K562 (cell line): ENCODE measurements around the gene PACS1.

Experiments used
- HDAC6 ChIP-seq: IDR thresholded peaks from 2 replicates; pipeline ENCODE4 v1.6.1; 2012; ENCODE audit warnings: low read depth, mild to moderate bottlenecking, control low read depth, inconsistent platforms, low read length, moderate library complexity
- JUN ChIP-seq, 2 experiments: sonication (generic) in 1 of 2; formaldehyde crosslinking in 1 of 2; IDR thresholded peaks; 2 replicates each; pipeline versions ENCODE4 v1.6.1 to v1.8.0; 2012 to 2022; ENCODE audit warnings: borderline replicate concordance in 2 of 2, mild to moderate bottlenecking in 2 of 2, improper control_type of control experiment in 1 of 2, low read depth in 1 of 2, low read length in 1 of 2, missing genetic modification reagents in 1 of 2
- RBBP5 ChIP-seq: fragments of 200-600 bp; sonication (generic); IDR thresholded peaks from 2 replicates; pipeline ENCODE4 v1.6.1; 2012; ENCODE audit warnings: borderline replicate concordance, mild to moderate bottlenecking, low read length, control low read depth, inconsistent platforms; ENCODE audit not compliant: insufficient read depth, poor library complexity, severe bottlenecking
- SIX5 ChIP-seq, 2 experiments: IDR thresholded peaks; 2 replicates each; pipeline ENCODE4 v1.6.1; 2011; ENCODE audit warnings: low read length in 2 of 2, borderline replicate concordance in 1 of 2, low read depth in 1 of 2, mild to moderate bottlenecking in 1 of 2, moderate library complexity in 1 of 2; ENCODE audit not compliant: insufficient read depth in 1 of 2
- ZKSCAN8 ChIP-seq: fragments of 200-800 bp; sonication (Bioruptor generic); IDR thresholded peaks from 2 replicates; pipeline ENCODE4 v1.6.1; 2016; ENCODE audit warnings: missing genetic modification characterization, missing compliant biosample characterization
- ZNF780A ChIP-seq: fragments of 250-450 bp; sonication (Bioruptor Pico); IDR thresholded peaks from 2 replicates; pipeline ENCODE4 v1.5.0; 2021; ENCODE audit warnings: mild to moderate bottlenecking
- TF ChIP-seq, protein P1 (sequence below), 2 experiments: fragments of 450-650 bp; formaldehyde crosslinking in 1 of 2; IDR thresholded peaks; 2 replicates each; pipeline versions ENCODE4 v1.4.0 to v1.6.1; 2014 to 2020; ENCODE audit warnings: mild to moderate bottlenecking in 2 of 2, borderline replicate concordance in 1 of 2, low read depth in 1 of 2

DNA sequence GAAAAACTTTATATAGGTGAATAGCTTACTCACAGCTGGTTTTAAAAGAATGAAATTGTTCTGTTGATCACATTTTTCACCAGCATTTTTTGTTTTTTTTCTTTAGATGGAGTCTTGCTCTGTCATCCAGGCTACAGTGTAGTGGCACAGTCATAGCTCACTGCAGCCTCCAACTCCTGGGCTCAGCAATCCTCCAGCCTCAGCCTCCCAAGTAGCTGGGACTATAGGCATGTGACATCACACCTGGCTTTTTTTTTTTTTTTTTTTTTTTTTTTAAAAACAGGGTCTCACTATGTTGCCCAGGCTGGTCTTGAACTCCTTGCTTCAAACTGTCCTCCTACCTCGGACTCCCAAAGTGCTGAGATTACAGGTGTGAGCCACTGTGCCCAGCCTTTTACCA lies 3.6 kb downstream of the PACS1 start:
- TF ChIP-seq HDAC6 (no peak), JUN (IDR thresholded peaks at IDR 0.05; ENCODE audit: borderline replicate concordance, low read depth, low read length) (no peak), JUN (CRISPR knock-in tag; IDR thresholded peaks at IDR 0.05; ENCODE audit: borderline replicate concordance) (no peak), ZNF780A (no peak), SIX5 (IDR thresholded peaks at IDR 0.05; ENCODE audit: borderline replicate concordance in 1 of 2, insufficient read depth in 1 of 2, low read depth in 1 of 2, low read length in 2 of 2) (no peak), RBBP5 (no peak), ZKSCAN8 (CRISPR knock-in tag) (no peak)
- TF ChIP-seq, protein P1, sequence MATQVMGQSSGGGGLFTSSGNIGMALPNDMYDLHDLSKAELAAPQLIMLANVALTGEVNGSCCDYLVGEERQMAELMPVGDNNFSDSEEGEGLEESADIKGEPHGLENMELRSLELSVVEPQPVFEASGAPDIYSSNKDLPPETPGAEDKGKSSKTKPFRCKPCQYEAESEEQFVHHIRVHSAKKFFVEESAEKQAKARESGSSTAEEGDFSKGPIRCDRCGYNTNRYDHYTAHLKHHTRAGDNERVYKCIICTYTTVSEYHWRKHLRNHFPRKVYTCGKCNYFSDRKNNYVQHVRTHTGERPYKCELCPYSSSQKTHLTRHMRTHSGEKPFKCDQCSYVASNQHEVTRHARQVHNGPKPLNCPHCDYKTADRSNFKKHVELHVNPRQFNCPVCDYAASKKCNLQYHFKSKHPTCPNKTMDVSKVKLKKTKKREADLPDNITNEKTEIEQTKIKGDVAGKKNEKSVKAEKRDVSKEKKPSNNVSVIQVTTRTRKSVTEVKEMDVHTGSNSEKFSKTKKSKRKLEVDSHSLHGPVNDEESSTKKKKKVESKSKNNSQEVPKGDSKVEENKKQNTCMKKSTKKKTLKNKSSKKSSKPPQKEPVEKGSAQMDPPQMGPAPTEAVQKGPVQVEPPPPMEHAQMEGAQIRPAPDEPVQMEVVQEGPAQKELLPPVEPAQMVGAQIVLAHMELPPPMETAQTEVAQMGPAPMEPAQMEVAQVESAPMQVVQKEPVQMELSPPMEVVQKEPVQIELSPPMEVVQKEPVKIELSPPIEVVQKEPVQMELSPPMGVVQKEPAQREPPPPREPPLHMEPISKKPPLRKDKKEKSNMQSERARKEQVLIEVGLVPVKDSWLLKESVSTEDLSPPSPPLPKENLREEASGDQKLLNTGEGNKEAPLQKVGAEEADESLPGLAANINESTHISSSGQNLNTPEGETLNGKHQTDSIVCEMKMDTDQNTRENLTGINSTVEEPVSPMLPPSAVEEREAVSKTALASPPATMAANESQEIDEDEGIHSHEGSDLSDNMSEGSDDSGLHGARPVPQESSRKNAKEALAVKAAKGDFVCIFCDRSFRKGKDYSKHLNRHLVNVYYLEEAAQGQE (IDR thresholded peaks at IDR 0.05; ENCODE audit: borderline replicate concordance), result no peak
- TF ChIP-seq, protein P1 (CRISPR knock-in tag; IDR thresholded peaks at IDR 0.05; ENCODE audit: low read depth), result no peak
